PC-3 (cell line): ENCODE measurements around the gene RBM33. TPM values are rescaled to one million over a fixed set of nuclear protein-coding genes. Genes with fewer than 3 reads are reported as not detected.

Experiments
- ATAC-seq: fragments of 200-7000 bp; cut with Tn5 transposase; 2 replicates; pipeline ENCODE4 v1.9.1; 2020; ENCODE audit warnings: mild to moderate bottlenecking, moderate library complexity
- BruUV-seq: library from RNA; stranded (reverse); fragments of 400-500 nt; replicated peaks from 2 replicates; lab custom pipeline; 2021; lab: Mats Ljungman, UMichigan
- CTCF ChIA-PET: fragments of 300-600 bp; sonication (Branson Sonifier 250); formaldehyde crosslinking; loops from one replicate; lab custom pipeline; 2022; ENCODE audit warnings: antibody characterized with exemption; lab: Charles Lee
- POLR2A ChIA-PET: fragments of 300-600 bp; sonication (Branson Sonifier 250); formaldehyde crosslinking; loops from one replicate; lab custom pipeline; 2022; ENCODE audit warnings: antibody characterized with exemption; ENCODE audit not compliant: unreplicated experiment; lab: Charles Lee
- DNase-seq: peaks from one replicate; pipeline ENCODE4 v3.0.0-alpha.2; 2015
- H2AFZ ChIP-seq: fragments of 300-600 bp; sonication (generic); 2 replicates; pipeline ENCODE4 v1.6.0; 2016; ENCODE audit warnings: antibody characterized with exemption, low read length
- H3F3A ChIP-seq: fragments of 300-600 bp; sonication (generic); one replicate; pipeline ENCODE4 v1.6.0; 2017; ENCODE audit warnings: antibody characterized with exemption, low read length, control low read depth, mild to moderate bottlenecking; ENCODE audit not compliant: unreplicated experiment
- H3K27ac ChIP-seq: fragments of 300-600 bp; sonication (generic); 2 replicates; pipeline ENCODE4 v1.5.1; 2016; ENCODE audit warnings: mild to moderate bottlenecking, low read length
- H3K27me3 ChIP-seq: fragments of 300-600 bp; sonication (generic); 2 replicates; pipeline ENCODE4 v1.6.1; 2016; ENCODE audit warnings: low read length, mixed read lengths
- H3K36me3 ChIP-seq: fragments of 300-600 bp; sonication (generic); 2 replicates; pipeline ENCODE4 v1.6.1; 2016; ENCODE audit warnings: low read depth, mixed run types, low read length, mixed read lengths
- H3K4me1 ChIP-seq: fragments of 300-600 bp; sonication (generic); 2 replicates; pipeline ENCODE4 v1.5.1; 2016; ENCODE audit warnings: low read length; ENCODE audit not compliant: insufficient read depth
- H3K4me2 ChIP-seq: fragments of 300-600 bp; sonication (generic); 2 replicates; pipeline ENCODE4 v1.6.0; 2016; ENCODE audit warnings: low read length
- H3K4me3 ChIP-seq: fragments of 300-600 bp; sonication (generic); 2 replicates; pipeline ENCODE4 v1.5.1; 2016; ENCODE audit warnings: mild to moderate bottlenecking, low read length, mixed read lengths
- H3K79me2 ChIP-seq: fragments of 300-600 bp; sonication (generic); 2 replicates; pipeline ENCODE4 v1.6.1; 2017; ENCODE audit warnings: low read length, mixed read lengths
- H3K9ac ChIP-seq: fragments of 300-600 bp; sonication (generic); 2 replicates; pipeline ENCODE4 v1.6.0; 2016; ENCODE audit warnings: mild to moderate bottlenecking, low read length
- H3K9me2 ChIP-seq: fragments of 300-600 bp; sonication (generic); replicated peaks from 2 replicates; pipeline ENCODE4 v1.6.1; 2016; ENCODE audit warnings: mixed run types, low read length, mixed read lengths
- H3K9me3 ChIP-seq: fragments of 300-600 bp; sonication (generic); 2 replicates; pipeline ENCODE4 v1.6.1; 2016; ENCODE audit warnings: low read length, mixed read lengths
- H4K20me1 ChIP-seq: fragments of 300-600 bp; sonication (generic); 2 replicates; pipeline ENCODE4 v1.6.1; 2016; ENCODE audit warnings: low read length, mixed read lengths
- EZH2 ChIP-seq: fragments of 300-600 bp; sonication (generic); IDR thresholded peaks from one replicate; pipeline ENCODE4 v1.6.1; 2017; ENCODE audit warnings: antibody characterized with exemption, mild to moderate bottlenecking, low read length; ENCODE audit not compliant: unreplicated experiment
- EZH2phosphoT487 ChIP-seq: fragments of 300-600 bp; sonication (generic); IDR thresholded peaks from 2 replicates; pipeline ENCODE4 v1.6.1; 2018; ENCODE audit warnings: mild to moderate bottlenecking, antibody characterized with exemption, low read length, borderline replicate concordance
- intact Hi-C: fragments of 100-400 bp; cut with micrococcal nuclease; formaldehyde crosslinking; loops from 2 replicates; pipeline ENCODE4 v1.9.0; 2023
- total RNA-seq: library from RNA; depleted of rRNA; stranded (reverse); fragments of >200 nt; gene quantifications from 2 replicates; pipeline ENCODE4 v1.2.3, GENCODE V29; 2014
- TF ChIP-seq, protein P1 (sequence below): fragments of 300-600 bp; sonication (generic); conservative IDR thresholded peaks from 2 replicates; pipeline ENCODE4 v1.5.1; 2017; ENCODE audit warnings: antibody characterized with exemption, low read depth, mild to moderate bottlenecking, low read length

Gene RBM33
- total RNA-seq, 1 experiment from 2014 or later: 25.3 TPM

DNA sequence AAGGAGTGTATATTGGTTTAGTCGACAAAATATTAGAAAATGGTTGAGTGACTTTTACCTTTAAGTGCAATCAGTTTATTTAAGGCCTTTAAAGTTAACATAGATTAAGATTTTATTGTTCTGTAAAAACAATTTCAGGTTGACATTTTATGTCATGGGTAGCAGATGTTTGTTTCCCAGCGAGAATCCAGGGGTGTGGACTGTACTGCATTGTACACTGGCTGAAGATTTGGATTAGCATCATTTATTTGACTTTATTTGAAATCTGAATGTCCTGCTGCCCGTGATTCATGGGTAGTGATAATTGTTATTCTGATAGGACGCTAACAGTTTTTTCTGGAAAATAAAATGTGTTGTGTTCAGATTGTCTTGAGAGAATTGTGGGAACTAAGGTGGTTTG is 39.3 kb downstream of the RBM33 start:
- DNase-seq: no peak
- intact Hi-C loops: no loop called here
- ATAC-seq: no peak
- Histone ChIP-seq H3K9me3 (no peaks in the 10 kb centered on the region), H3F3A (no peaks in the 10 kb centered on the region), H2AFZ (no peak overlapping the region), H3K79me2 (peaks cover 54% of the 10 kb centered on the region), H3K4me2 (no peak overlapping the region), H3K36me3 (peaks cover 40% of the 10 kb centered on the region), H4K20me1 (peaks cover 8% of the 10 kb centered on the region; the same call in 1 of the 2 replicates), H3K9ac (no peak overlapping the region), H3K27me3 (no peaks in the 10 kb centered on the region), H3K9me2 (no peaks in the 10 kb centered on the region), H3K27ac (no peak overlapping the region), H3K4me1 (no peaks in the 10 kb centered on the region), H3K4me3 (no peak overlapping the region)
- no TSS peak for BruUV-seq
- CTCF ChIA-PET: interaction anchor here (0.6 kb wide), 1 partner anchor 17 kb away, joined by 16 read pairs; no protein-coding TSS in a partner anchor
- POLR2A ChIA-PET: no interaction called here
- no peak for TF ChIP-seq EZH2phosphoT487
- TF ChIP-seq, protein P1, sequence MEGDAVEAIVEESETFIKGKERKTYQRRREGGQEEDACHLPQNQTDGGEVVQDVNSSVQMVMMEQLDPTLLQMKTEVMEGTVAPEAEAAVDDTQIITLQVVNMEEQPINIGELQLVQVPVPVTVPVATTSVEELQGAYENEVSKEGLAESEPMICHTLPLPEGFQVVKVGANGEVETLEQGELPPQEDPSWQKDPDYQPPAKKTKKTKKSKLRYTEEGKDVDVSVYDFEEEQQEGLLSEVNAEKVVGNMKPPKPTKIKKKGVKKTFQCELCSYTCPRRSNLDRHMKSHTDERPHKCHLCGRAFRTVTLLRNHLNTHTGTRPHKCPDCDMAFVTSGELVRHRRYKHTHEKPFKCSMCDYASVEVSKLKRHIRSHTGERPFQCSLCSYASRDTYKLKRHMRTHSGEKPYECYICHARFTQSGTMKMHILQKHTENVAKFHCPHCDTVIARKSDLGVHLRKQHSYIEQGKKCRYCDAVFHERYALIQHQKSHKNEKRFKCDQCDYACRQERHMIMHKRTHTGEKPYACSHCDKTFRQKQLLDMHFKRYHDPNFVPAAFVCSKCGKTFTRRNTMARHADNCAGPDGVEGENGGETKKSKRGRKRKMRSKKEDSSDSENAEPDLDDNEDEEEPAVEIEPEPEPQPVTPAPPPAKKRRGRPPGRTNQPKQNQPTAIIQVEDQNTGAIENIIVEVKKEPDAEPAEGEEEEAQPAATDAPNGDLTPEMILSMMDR: no peak
- no peak for TF ChIP-seq EZH2

DNA sequence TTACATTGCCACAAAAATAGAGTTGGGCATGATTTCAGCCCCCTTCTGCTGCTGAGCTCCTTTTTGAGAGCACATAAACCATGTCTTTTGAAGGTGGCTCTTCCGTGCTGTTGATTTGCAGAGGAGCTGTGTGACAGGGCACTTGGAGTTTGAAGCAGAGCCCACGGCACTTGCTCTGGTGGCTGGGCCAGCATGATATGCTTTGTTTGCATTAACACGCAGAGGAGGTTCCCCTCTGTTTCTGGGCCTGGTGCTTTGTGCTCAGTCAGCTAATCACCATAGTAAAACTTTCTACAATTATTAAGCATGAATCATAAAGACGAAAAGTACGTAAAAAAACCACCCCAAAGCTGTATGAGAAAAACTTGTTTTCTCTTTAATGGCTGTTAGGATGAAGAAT is 40.1 kb downstream of the RBM33 start:
- Histone ChIP-seq H3K27me3 (no peaks in the 10 kb centered on the region), H4K20me1 (peaks cover 8% of the 10 kb centered on the region; the same call in 1 of the 2 replicates), H3K79me2 (peaks cover 54% of the 10 kb centered on the region), H3K4me1 (no peaks in the 10 kb centered on the region), H3K4me3 (no peak overlapping the region), H3K27ac (no peak overlapping the region), H3F3A (no peaks in the 10 kb centered on the region), H3K36me3 (peaks cover 34% of the 10 kb centered on the region), H2AFZ (no peak overlapping the region), H3K9me2 (no peaks in the 10 kb centered on the region), H3K9me3 (no peaks in the 10 kb centered on the region), H3K4me2 (no peak overlapping the region), H3K9ac (no peak overlapping the region)
- POLR2A ChIA-PET: no interaction called here
- ATAC-seq (peak; percentile 46), DNase-seq (no peak)
- intact Hi-C loops: no loop called here
- CTCF ChIA-PET: interaction anchor here (0.6 kb wide), 1 partner anchor 16 kb away, joined by 16 read pairs; no protein-coding TSS in a partner anchor
- BruUV-seq: no TSS peak
- TF ChIP-seq, protein P1: no peak
- TF ChIP-seq EZH2: no peak
- TF ChIP-seq EZH2phosphoT487: no peak

DNA sequence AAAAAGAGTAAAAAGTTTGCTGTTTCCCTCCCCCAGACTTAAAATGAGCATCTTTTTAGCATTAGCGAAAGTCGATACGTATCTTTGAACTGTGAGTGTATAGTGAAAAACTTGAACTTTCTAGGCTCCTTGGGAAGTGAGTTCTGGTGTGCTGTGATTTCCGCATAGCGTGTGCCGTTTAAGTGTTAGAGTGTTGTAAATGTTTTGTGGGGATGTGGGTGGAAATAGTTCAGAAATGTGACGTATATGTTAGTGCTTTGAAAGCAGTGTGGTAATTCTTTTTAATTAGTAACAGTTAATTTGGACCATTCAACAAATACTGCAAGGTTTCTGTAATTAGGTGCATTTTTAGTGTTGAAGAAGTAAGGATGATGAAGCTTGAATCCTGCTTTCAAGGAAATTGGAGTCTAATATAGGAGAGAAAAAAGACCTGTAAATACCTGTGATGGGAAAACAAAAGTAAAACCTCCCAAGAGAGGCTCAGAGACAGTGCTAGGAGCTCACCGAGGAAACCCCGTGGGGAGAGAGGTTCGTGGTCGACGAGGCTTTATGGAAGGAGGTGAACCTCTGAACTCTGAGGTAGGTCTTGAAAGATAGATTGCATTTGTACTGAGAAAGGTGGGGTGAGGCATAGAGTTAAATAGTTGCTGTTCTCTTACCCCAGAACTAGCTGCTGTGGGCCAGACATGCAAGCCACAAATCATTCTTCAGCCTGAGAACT is 40.8 kb downstream of the RBM33 start:
- Histone ChIP-seq H4K20me1 (peaks cover 8% of the 10 kb centered on the region; the same call in 1 of the 2 replicates), H3K36me3 (peaks cover 29% of the 10 kb centered on the region), H3K9me3 (no peaks in the 10 kb centered on the region), H3K4me3 (no peak overlapping the region), H3K27me3 (no peaks in the 10 kb centered on the region), H3K27ac (no peak overlapping the region), H3K9me2 (no peaks in the 10 kb centered on the region), H3F3A (no peaks in the 10 kb centered on the region), H3K9ac (no peak overlapping the region), H3K79me2 (peaks cover 54% of the 10 kb centered on the region), H3K4me2 (no peak overlapping the region), H2AFZ (no peak overlapping the region), H3K4me1 (no peaks in the 10 kb centered on the region)
- ChIA-PET POLR2A (interaction anchor here (0.7 kb wide), 1 partner anchor 353 kb away, joined by 4 read pairs; no protein-coding TSS in a partner anchor), CTCF (interaction anchor here (0.6 kb wide), 1 partner anchor 82 kb away, joined by 3 read pairs; no protein-coding TSS in a partner anchor)
- TF ChIP-seq EZH2 (no peak), EZH2phosphoT487 (no peak)
- intact Hi-C loops: no loop called here
- ATAC-seq (no peak), DNase-seq (no peak)
- no TSS peak for BruUV-seq
